Activated naive CD4-positive, alpha-beta T cell treated with anti-CD3 and anti-CD28 coated beads for 36 hours (primary cell): ENCODE measurements around the gene BCAS4. TPM values are rescaled to one million over a fixed set of nuclear protein-coding genes. Genes with fewer than 3 reads are reported as not detected.

Experiments used
- CTCF ChIA-PET: fragments of 350-600 bp; sonication (Branson Sonifier 250); formaldehyde crosslinking; loops from one replicate; lab custom pipeline; 2021; ENCODE audit warnings: antibody characterized with exemption; lab: Charles Lee
- DNase-seq: peaks from one replicate; pipeline ENCODE4 v3.0.0-alpha.2; 2020
- H3K27ac Mint-ChIP-seq: one replicate; pipeline ENCODE4 v1.8.0; 2021; ENCODE audit warnings: mild to moderate bottlenecking, mixed read lengths
- H3K27me3 Mint-ChIP-seq: one replicate; pipeline ENCODE4 v1.8.0; 2021; ENCODE audit warnings: low read depth, mixed read lengths
- H3K36me3 Mint-ChIP-seq: one replicate; pipeline ENCODE4 v1.8.0; 2021; ENCODE audit warnings: low read depth, mixed read lengths
- H3K4me1 Mint-ChIP-seq: one replicate; pipeline ENCODE4 v1.8.0; 2021; ENCODE audit warnings: low read depth, mixed read lengths
- H3K4me3 Mint-ChIP-seq: one replicate; pipeline ENCODE4 v1.8.0; 2021; ENCODE audit warnings: mild to moderate bottlenecking, moderate library complexity, mixed read lengths
- H3K9me3 Mint-ChIP-seq: one replicate; pipeline ENCODE4 v1.8.0; 2021; ENCODE audit warnings: mixed read lengths
- intact Hi-C: fragments of 100-400 bp; cut with micrococcal nuclease; formaldehyde crosslinking; loops from one replicate; pipeline ENCODE4 v1.15.1; 2023
- total RNA-seq, 2 experiments: library from RNA; stranded (reverse); gene quantifications; one replicate each; pipeline ENCODE4 v1.2.3, GENCODE V29; 2021

BCAS4 gene, protein sequence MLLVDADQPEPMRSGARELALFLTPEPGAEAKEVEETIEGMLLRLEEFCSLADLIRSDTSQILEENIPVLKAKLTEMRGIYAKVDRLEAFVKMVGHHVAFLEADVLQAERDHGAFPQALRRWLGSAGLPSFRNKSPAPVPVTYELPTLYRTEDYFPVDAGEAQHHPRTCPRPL
- total RNA-seq: 10 to 100 TPM; 15.7 to 16.6 TPM

DNA sequence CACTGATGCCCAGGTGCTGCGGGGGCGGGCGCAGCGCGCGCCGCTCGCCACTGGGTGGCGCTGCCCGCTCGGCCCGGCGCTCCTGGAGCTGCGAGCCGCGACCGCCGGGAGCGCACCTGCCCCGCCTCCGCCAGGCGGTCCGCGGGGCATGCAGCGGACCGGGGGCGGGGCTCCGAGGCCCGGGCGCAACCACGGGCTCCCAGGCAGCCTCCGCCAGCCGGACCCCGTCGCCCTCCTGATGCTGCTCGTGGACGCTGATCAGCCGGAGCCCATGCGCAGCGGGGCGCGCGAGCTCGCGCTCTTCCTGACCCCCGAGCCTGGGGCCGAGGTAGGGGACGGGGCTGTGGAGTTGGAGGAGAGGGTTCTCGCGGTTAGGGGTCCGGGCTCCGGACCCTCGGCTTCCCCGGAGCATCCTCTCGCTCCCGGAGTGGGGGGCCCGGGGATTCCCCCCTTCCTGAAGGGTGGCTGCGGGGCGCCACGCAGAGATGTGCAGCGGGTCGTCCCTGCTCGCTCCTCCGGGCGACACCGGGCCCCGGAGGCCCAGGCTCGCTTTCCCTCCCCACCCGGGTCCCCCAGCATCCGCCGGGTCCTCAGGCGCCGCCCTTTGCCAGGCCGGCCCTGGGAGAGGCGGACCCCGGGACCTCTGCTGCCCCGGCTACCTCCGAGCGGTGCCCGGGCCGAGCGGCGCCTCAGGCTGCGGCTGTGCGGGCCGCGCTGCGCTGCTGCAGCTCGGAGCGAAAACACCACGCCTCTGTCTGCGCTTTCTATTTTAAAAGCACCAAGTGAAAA lies at the start of gene BCAS4:
BCAS4 (plus strand) TSS at position 216 of the 789 bp plus-strand sequence; CDS start at position 239, 23 bp downstream.
- Mint-ChIP-seq H3K27me3 (no peaks in the 10 kb centered on the region), H3K4me3 (peak within 1 kb of the TSS; percentile 72), H3K4me1 (peaks cover 19% of the 10 kb centered on the region), H3K36me3 (no peaks in the 10 kb centered on the region), H3K27ac (peak within 1 kb of the TSS; percentile 41), H3K9me3 (no peaks in the 10 kb centered on the region)
- intact Hi-C loops: loop anchor here (1.0 to 5.0 kb wide), 8 partner anchors 9 to 511 kb away; partner anchors contain the start of genes DPM1, MOCS3 and PARD6B
- peak; percentile 84 for DNase-seq
- CTCF ChIA-PET: interaction anchor here (0.5 to 3.6 kb wide), 39 partner anchors 8 to 865 kb away, joined by 3 to 79 read pairs (median 4); partner anchors contain the start of genes ADNP, DPM1 and MOCS3

DNA sequence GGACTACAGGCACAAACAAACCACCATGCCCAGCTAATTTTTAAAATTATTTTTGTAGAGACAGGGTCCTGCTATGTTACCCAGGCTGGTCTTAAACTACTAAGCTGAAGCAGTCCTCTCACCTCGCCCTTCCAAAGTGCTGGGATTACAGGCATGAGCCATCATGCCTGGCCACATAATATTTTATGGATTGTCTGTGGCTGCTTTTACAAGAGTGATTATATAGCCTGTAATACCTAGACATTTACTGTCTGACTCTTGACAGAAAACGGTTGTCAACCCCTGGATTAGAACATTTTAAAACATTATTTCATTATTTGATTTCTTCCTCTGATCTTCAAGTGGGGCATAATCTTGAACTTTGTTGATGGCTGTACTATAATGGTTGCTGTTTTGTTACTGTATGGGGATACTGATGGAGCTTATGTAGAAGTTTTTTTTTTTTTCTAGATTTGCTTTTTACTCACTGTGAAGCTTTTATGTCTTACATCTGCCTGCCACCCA lies 49.2 kb upstream of the BCAS4 start:
- DNase-seq: no peak
- intact Hi-C loops: loop anchor here (5.0 kb wide), 1 partner anchor 553 kb away; the partner anchor contains the start of gene CEBPB

DNA sequence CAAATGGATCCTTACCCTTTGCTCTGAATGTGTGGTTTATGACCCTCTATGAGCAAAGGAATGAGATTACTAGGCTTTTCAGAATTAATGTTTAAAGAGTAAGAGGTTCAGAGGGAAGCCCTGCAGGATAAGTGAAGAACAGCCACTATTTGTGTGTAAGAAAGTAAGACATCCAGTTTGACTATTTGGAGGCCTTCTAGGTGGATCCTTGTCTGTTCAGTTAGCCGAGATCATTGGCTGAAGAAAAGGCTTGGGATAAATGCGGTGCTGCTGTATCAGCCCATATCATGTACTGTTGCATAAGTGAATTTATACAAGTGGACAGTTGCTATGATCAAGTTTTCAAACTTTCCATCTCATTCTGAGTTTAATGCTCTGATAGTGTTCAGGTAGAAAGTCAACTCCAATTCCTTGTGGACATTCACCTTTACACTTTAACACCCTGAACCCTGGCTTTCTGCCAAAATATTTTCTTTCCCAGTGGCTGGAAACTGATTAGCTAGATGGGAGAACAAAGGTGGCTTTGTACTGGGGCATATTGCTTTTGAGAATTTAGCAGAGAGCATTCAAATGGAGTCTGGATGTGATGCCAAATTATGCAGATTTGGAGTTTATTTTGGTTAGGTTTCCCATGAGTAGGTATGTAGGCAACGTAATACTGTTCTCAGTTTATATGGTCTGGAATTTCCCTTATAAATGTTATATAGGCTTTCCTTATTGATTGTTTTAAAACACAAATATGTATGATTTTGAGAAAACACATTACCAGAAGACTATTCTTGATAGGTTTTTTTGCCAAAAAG lies 48.5 kb upstream of the BCAS4 start:
- CTCF ChIA-PET: interaction anchor here (0.6 to 1.5 kb wide), 4 partner anchors 22 to 253 kb away, joined by 4 to 13 read pairs (median 5); no protein-coding TSS in a partner anchor
- H3K9me3 Mint-ChIP-seq: no peaks in the 10 kb centered on the region
- H3K4me1 Mint-ChIP-seq: peaks cover 37% of the 10 kb centered on the region
- H3K27ac Mint-ChIP-seq: peak overlapping the region; percentile 43
- H3K27me3 Mint-ChIP-seq: no peaks in the 10 kb centered on the region
- intact Hi-C loops: loop anchor here (5.0 kb wide), 1 partner anchor 554 kb away; the partner anchor contains the start of gene CEBPB
- peaks cover 1% of the 10 kb centered on the region for H3K36me3 Mint-ChIP-seq
- DNase-seq: no peak
- no peak overlapping the region for H3K4me3 Mint-ChIP-seq

More for the DNA sequence above, 49.2 kb upstream of the BCAS4 start:
- H3K36me3 Mint-ChIP-seq: peaks cover 3% of the 10 kb centered on the region
- H3K4me1 Mint-ChIP-seq: peaks cover 42% of the 10 kb centered on the region
- peak overlapping the region; percentile 43 for H3K27ac Mint-ChIP-seq
- no peaks in the 10 kb centered on the region for H3K27me3 Mint-ChIP-seq
- no peak overlapping the region for H3K4me3 Mint-ChIP-seq
- CTCF ChIA-PET: interaction anchor here (0.6 to 1.5 kb wide), 3 partner anchors 21 to 130 kb away, joined by 4 to 13 read pairs (median 4); no protein-coding TSS in a partner anchor
- H3K9me3 Mint-ChIP-seq: no peaks in the 10 kb centered on the region

DNA sequence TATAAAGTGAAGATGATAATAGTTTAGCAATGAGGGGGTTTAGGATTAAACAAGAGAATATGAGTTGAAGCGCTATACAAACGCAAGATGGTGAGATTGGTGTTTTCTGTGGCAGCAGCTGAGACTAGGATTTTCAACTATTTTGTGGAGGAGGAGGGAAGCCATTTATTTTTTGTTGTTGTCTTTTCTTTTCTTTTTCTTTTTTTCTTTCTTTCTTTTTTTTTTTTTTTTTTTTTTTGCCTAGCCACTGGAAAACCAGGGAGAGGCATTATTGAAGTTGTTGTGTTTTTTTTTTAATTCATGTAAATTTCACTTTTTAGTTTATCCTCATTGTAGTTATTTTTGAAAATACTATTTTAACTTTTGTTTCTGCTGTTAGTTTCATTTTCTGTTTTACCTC lies 47.6 kb upstream of the BCAS4 start:
- Mint-ChIP-seq H3K9me3 (no peaks in the 10 kb centered on the region), H3K27me3 (no peaks in the 10 kb centered on the region), H3K27ac (peak overlapping the region; percentile 74), H3K4me1 (peaks cover 36% of the 10 kb centered on the region), H3K4me3 (peak overlapping the region; percentile 41), H3K36me3 (peaks cover 1% of the 10 kb centered on the region)
- intact Hi-C loops: loop anchor here (5.0 kb wide), 1 partner anchor 555 kb away; the partner anchor contains the start of gene CEBPB
- CTCF ChIA-PET: interaction anchor here (1.0 to 3.4 kb wide), 4 partner anchors 15 to 254 kb away, joined by 3 to 13 read pairs (median 4); partner anchors contain the start of genes BCAS4 and PARD6B
- DNase-seq: no peak

DNA sequence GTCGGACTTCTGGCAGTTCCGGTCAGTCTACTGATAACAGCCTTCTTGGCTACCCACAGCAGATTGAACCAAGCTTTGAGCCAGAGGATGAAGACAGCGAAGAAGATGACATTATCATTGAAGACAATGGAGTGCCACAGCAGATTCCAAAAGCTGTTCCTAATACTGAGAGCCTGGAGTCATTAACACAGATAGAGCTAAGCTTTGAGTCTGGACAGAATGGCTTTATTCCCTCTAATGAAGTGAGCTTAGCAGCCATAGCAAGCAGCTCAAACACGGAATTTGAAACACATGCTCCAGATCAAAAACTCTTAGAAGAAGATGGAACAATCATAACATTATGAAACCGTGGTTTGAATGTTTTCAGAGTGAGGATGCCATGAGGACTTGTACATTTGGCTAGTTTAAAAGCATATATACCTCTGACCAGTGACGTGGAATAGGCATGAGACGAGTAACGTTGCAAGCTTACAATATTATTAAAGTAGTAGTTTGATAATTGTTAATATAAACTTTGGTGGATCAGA lies 44.7 kb upstream of the BCAS4 start:
- Mint-ChIP-seq H3K27ac (no peak overlapping the region), H3K27me3 (no peaks in the 10 kb centered on the region), H3K4me1 (peaks cover 26% of the 10 kb centered on the region), H3K36me3 (peaks cover 1% of the 10 kb centered on the region), H3K4me3 (no peak overlapping the region), H3K9me3 (no peaks in the 10 kb centered on the region)
- no peak for DNase-seq
- intact Hi-C loops: no loop called here
- CTCF ChIA-PET: interaction anchor here (0.6 to 3.4 kb wide), 24 partner anchors 9 to 612 kb away, joined by 3 to 21 read pairs (median 6); partner anchors contain the start of gene PARD6B

DNA sequence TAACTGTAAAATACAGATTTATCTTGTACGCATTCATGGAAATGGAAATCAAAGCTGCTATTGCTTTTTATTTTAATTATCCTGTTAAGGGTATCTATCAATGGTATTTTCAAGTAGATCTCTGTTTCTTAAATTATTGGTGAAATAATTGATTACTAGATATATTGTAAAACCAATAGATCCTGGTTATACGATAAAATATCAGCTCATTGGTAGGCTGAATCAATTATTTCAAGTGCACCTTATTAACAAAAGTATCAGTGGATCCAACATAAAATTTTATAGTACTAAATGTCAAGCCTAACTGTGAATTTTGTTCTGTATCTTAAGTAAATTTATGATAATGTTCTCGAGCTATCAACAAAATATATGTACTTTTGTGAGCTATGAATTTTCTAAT lies 41.7 kb upstream of the BCAS4 start:
- CTCF ChIA-PET: interaction anchor here (0.6 kb wide), 1 partner anchor 22 kb away, joined by 3 read pairs; the partner anchor contains the start of gene PARD6B
- H3K9me3 Mint-ChIP-seq: no peaks in the 10 kb centered on the region
- intact Hi-C loops: no loop called here
- DNase-seq: no peak
- H3K4me1 Mint-ChIP-seq: no peaks in the 10 kb centered on the region
- no peaks in the 10 kb centered on the region for H3K27me3 Mint-ChIP-seq
- no peak overlapping the region for H3K27ac Mint-ChIP-seq
- no peaks in the 10 kb centered on the region for H3K36me3 Mint-ChIP-seq
- H3K4me3 Mint-ChIP-seq: no peak overlapping the region

DNA sequence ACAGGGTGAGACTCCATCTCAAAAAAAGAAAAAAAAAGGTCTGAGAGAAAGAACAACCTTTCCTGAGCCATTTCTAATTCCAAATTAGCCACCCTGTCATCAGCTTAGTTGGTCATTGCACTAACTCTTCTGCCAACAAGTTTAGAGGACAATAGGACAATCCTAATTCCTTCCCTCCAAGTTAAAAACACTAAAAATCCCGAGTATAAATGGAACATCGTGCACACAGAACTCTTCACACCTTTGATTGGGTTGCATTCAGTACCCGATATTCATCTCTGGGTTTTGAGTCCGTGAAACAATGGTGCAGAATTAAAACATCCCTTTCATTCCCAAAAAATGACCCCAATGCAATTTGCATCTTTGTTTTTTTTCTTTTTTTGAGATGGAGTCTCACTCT lies 40.4 kb upstream of the BCAS4 start:
- CTCF ChIA-PET: interaction anchor here (0.6 to 0.7 kb wide), 3 partner anchors 60 to 1340 kb away, joined by 3 to 6 read pairs (median 3); no protein-coding TSS in a partner anchor
- intact Hi-C loops: no loop called here
- no peaks in the 10 kb centered on the region for H3K4me1 Mint-ChIP-seq
- no peaks in the 10 kb centered on the region for H3K27me3 Mint-ChIP-seq
- no peaks in the 10 kb centered on the region for H3K9me3 Mint-ChIP-seq
- no peak for DNase-seq
- no peaks in the 10 kb centered on the region for H3K36me3 Mint-ChIP-seq
- no peak overlapping the region for H3K27ac Mint-ChIP-seq
- no peak overlapping the region for H3K4me3 Mint-ChIP-seq

DNA sequence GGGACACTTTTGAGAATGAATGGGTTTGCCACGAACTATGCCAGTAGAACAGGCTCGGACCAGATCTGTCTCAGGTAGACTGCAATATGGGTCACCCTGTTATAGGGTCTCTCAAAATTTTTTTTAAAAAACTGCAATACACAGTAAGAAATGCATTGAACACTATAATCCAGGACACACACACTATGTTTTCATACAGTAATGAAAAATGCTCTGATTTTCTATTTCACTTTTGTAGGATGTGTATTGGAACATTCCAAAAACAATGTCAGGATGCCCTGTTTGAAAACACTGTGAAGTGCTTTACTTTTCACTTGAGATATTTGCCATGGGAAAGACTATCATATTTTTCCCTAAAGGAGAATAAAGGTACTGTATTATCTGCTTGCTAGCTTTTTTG lies 38.4 kb upstream of the BCAS4 start:
- Mint-ChIP-seq H3K36me3 (no peaks in the 10 kb centered on the region), H3K27me3 (no peaks in the 10 kb centered on the region), H3K4me3 (no peak overlapping the region), H3K4me1 (no peaks in the 10 kb centered on the region), H3K9me3 (no peaks in the 10 kb centered on the region), H3K27ac (no peak overlapping the region)
- intact Hi-C loops: no loop called here
- CTCF ChIA-PET: no interaction called here
- DNase-seq: no peak

DNA sequence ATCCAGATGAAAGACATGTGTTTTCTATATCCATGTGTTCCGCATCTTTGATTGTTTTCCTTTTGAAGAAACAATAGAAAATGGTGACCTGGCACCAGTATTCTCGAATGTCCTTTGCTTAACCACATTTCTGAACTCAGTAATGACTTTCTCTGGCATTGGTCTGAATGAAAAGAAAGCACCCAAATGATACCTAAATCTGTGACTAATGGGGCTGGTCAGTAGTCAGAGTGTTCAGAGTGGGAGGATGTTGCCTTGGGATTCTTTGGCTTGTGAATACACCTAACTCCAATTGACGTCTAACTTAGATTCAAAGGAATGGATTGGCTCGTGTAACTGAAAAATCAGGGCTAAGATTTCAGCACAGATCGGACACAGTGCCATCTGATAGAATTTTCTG lies 36.4 kb upstream of the BCAS4 start:
- CTCF ChIA-PET: interaction anchor here (0.7 to 1.2 kb wide), 2 partner anchors 9 to 35 kb away, joined by 3 to 6 read pairs; no protein-coding TSS in a partner anchor
- Mint-ChIP-seq H3K36me3 (no peaks in the 10 kb centered on the region), H3K9me3 (no peaks in the 10 kb centered on the region), H3K27ac (no peak overlapping the region), H3K4me3 (no peak overlapping the region), H3K4me1 (no peaks in the 10 kb centered on the region), H3K27me3 (no peaks in the 10 kb centered on the region)
- no peak for DNase-seq
- intact Hi-C loops: no loop called here

DNA sequence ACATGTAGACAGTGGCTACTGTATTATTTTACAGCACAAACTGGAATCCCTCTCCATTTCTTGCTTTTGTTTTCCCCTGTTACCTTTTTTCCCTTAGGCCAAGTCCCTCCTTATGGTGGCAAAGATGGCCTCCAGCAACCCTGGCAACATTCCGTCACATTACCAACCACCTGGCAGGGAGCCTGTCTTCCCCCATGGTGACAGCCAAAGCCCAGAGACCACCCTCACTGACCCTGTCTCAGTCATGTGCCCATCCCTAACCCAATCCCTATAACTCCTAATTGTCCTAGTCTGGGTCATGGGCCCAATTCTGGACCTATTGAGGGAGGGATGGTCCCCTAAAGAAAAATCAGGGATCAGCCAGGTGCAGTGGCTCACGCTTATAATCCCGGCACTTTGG lies 35.9 kb upstream of the BCAS4 start:
- no peaks in the 10 kb centered on the region for H3K9me3 Mint-ChIP-seq
- H3K27me3 Mint-ChIP-seq: no peaks in the 10 kb centered on the region
- H3K27ac Mint-ChIP-seq: no peak overlapping the region
- no peaks in the 10 kb centered on the region for H3K4me1 Mint-ChIP-seq
- no peaks in the 10 kb centered on the region for H3K36me3 Mint-ChIP-seq
- DNase-seq: no peak
- intact Hi-C loops: no loop called here
- CTCF ChIA-PET: interaction anchor here (1.5 kb wide), 1 partner anchor 123 kb away, joined by 3 read pairs; no protein-coding TSS in a partner anchor
- no peak overlapping the region for H3K4me3 Mint-ChIP-seq

DNA sequence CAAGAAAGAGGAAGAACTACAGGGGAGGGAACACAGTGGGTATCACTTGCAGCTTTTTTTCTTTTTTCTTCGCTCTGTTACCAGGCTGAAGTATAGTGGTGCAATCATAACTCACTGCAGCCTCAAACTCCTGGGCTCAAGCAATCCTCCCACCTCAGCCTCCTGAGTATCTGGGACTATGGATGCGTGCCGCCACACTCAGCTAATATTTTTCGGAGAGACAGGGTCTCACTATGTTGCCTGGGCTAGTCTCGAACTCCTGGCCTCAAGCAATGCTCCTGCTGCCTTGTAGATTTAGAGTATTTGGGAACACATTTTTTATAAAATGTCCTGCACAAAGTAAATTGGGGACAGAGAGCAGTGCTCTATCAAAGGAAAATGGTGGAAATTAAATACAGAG lies 35.2 kb upstream of the BCAS4 start:
- no peak for DNase-seq
- H3K27me3 Mint-ChIP-seq: no peaks in the 10 kb centered on the region
- H3K9me3 Mint-ChIP-seq: no peaks in the 10 kb centered on the region
- no peak overlapping the region for H3K4me3 Mint-ChIP-seq
- no peak overlapping the region for H3K27ac Mint-ChIP-seq
- intact Hi-C loops: no loop called here
- CTCF ChIA-PET: interaction anchor here (0.6 to 1.5 kb wide), 3 partner anchors 10 to 1429 kb away, joined by 3 read pairs; no protein-coding TSS in a partner anchor
- no peaks in the 10 kb centered on the region for H3K4me1 Mint-ChIP-seq
- H3K36me3 Mint-ChIP-seq: no peaks in the 10 kb centered on the region
